HEK293T (cell line): Measurements from ENCODE around the gene BCAR1.

Source experiments
- CTCF ChIA-PET: fragments of 350-600 bp; formaldehyde crosslinking; extraction: SDS; loops from one replicate; lab custom pipeline; 2021; ENCODE audit warnings: antibody characterized with exemption, inconsistent platforms; lab: Yijun Ruan, JAX
- POLR2A ChIA-PET: fragments of 350-600 bp; formaldehyde crosslinking; extraction: SDS; loops from one replicate; lab custom pipeline; 2020; ENCODE audit warnings: antibody characterized with exemption, inconsistent platforms; lab: Yijun Ruan, JAX
- DNase-seq: peaks from one replicate; pipeline ENCODE4 v3.0.0; 2012; ENCODE audit warnings: mixed read lengths; ENCODE audit errors: extremely low spot score
- ARNT ChIP-seq: fragments of 450-650 bp; IDR thresholded peaks from 2 replicates; pipeline ENCODE4 v1.6.1; 2017; ENCODE audit warnings: mild to moderate bottlenecking
- BHLHE40 ChIP-seq: fragments of 450-650 bp; IDR thresholded peaks from 2 replicates; pipeline ENCODE4 v1.6.1; 2016; ENCODE audit warnings: mild to moderate bottlenecking, moderate library complexity, borderline replicate concordance
- CTBP1 ChIP-seq: fragments of 450-650 bp; IDR thresholded peaks from 2 replicates; pipeline ENCODE4 v1.6.1; 2016; ENCODE audit warnings: borderline replicate concordance
- ELF4 ChIP-seq: fragments of 450-650 bp; IDR thresholded peaks from 2 replicates; pipeline ENCODE4 v1.6.1; 2017; ENCODE audit warnings: antibody characterized with exemption
- FOXA1 ChIP-seq: fragments of 450-650 bp; IDR thresholded peaks from 2 replicates; pipeline ENCODE4 v1.6.1; 2016; ENCODE audit warnings: mild to moderate bottlenecking
- FOXK2 ChIP-seq: fragments of 450-650 bp; IDR thresholded peaks from 2 replicates; pipeline ENCODE4 v1.6.1; 2016; ENCODE audit warnings: mild to moderate bottlenecking
- FOXM1 ChIP-seq: fragments of 450-650 bp; IDR thresholded peaks from 2 replicates; pipeline ENCODE4 v1.6.1; 2017; ENCODE audit warnings: mild to moderate bottlenecking, borderline replicate concordance
- HDGF ChIP-seq: fragments of 450-650 bp; IDR thresholded peaks from 2 replicates; pipeline ENCODE4 v1.6.1; 2017; ENCODE audit warnings: antibody characterized with exemption, borderline replicate concordance
- L3MBTL2 ChIP-seq: fragments of 450-650 bp; conservative IDR thresholded peaks from 2 replicates; pipeline ENCODE4 v1.6.1; 2016; ENCODE audit warnings: mild to moderate bottlenecking
- LEF1 ChIP-seq: fragments of 450-650 bp; IDR thresholded peaks from 2 replicates; pipeline ENCODE4 v1.6.1; 2017; ENCODE audit warnings: mild to moderate bottlenecking, borderline replicate concordance
- NFRKB ChIP-seq: fragments of 450-650 bp; IDR thresholded peaks from 2 replicates; pipeline ENCODE4 v1.6.1; 2016; ENCODE audit warnings: mild to moderate bottlenecking, moderate library complexity
- SP1 ChIP-seq: fragments of 450-650 bp; IDR thresholded peaks from 2 replicates; pipeline ENCODE4 v1.6.1; 2017
- SUZ12 ChIP-seq: fragments of 450-650 bp; IDR thresholded peaks from 2 replicates; pipeline ENCODE4 v1.6.1; 2016; ENCODE audit warnings: mild to moderate bottlenecking
- TARDBP ChIP-seq: fragments of 450-650 bp; IDR thresholded peaks from 2 replicates; pipeline ENCODE4 v1.6.1; 2016
- ZNF384 ChIP-seq: fragments of 450-650 bp; IDR thresholded peaks from 2 replicates; pipeline ENCODE4 v1.6.1; 2016
- TF ChIP-seq, protein P1 (sequence below): fragments of 450-650 bp; IDR thresholded peaks from 2 replicates; pipeline ENCODE4 v1.6.1; 2016

BCAR1 gene

DNA sequence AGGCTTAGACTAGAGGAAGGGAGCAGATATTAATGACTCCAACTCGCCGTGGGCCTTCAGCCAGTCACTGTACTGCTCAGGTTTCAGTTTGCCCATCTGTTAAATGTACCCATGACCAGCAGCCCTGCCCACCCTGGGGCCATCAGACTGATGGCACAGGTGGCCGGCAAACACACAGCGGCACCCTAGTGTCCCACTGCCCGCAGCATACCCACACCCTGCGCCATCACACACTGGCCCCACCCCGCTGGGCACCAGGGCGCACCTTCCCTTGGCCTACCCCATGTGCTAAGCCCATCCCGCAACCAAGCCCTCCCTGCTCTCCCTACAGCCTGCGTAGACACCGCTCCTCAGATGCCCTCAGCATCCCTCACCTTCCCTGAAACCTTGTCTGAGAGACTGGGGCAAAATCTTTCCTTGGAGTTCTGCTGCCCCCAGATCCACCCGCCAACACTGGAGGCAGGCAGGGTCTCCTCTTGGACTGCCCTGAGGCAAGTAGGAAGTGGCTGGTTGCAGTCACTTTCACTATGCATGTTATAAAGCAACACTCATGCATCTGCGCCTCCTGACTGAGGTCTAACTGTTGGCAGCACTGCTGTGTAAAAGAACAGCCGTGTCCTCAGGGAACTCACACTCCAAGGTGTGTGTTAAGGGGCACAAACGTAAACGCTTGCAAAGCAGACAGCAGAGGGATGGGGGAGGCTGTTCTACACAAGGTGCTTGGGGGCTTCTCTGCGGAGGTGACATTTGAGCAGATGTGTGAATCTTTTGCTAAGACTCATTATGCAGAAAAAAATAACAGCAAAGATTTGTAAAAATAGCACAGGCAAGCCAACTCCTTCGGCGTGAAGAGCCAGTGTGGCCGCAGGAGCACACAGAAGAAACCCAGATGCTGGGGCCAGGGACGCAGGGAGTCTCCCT lies 6.7 kb upstream of the BCAR1 start:
- ChIA-PET POLR2A (no interaction called here), CTCF (no interaction called here)
- no peak for TF ChIP-seq NFRKB
- TF ChIP-seq, protein P1, sequence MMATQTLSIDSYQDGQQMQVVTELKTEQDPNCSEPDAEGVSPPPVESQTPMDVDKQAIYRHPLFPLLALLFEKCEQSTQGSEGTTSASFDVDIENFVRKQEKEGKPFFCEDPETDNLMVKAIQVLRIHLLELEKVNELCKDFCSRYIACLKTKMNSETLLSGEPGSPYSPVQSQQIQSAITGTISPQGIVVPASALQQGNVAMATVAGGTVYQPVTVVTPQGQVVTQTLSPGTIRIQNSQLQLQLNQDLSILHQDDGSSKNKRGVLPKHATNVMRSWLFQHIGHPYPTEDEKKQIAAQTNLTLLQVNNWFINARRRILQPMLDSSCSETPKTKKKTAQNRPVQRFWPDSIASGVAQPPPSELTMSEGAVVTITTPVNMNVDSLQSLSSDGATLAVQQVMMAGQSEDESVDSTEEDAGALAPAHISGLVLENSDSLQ, result no peak
- TF ChIP-seq TARDBP, result no peak
- no peak for TF ChIP-seq ARNT
- TF ChIP-seq FOXM1, result no peak
- no peak for TF ChIP-seq FOXK2
- no peak for TF ChIP-seq SUZ12
- TF ChIP-seq CTBP1, result no peak
- no peak for TF ChIP-seq SP1
- TF ChIP-seq BHLHE40, result no peak
- TF ChIP-seq L3MBTL2, result no peak
- TF ChIP-seq LEF1, result no peak
- no peak for TF ChIP-seq ELF4
- DNase-seq, result no peak

DNA sequence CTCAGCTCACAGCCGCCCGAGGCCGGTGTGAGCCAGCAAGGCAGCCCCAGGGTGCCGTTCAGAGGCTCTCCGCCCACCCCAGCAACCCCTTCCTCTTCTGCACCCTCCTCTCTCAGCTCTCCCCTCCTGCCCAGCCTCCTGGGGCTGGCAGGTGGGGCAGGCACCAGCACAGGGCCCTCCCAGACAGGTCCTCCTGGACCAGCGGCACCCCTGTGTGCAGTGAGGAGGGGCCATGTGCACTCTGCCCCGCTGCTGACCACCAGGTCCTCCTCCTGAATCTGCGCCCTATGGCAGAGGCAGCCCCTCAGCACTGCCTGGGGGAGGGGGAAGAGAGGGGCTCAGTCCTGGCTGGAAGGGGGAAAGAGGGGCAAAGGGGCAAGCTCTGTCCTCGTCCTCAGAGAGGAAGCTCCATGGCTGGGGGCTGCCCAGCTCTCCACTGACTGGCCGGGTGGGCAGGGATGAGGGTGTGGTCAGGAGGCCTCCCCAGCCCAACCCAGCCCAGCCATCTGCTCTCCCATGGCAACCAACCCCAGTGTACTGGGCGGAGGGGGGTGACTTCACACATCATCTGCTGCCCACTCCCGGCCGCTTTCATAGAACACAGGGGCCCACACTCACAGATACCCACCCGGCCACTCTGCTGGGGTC lies 5.4 kb upstream of the BCAR1 start:
- TF ChIP-seq ARNT, result no peak
- TF ChIP-seq TARDBP, result no peak
- TF ChIP-seq ELF4, result no peak
- no peak for TF ChIP-seq NFRKB
- no peak for TF ChIP-seq SP1
- TF ChIP-seq ZNF384, result no peak
- no peak for TF ChIP-seq LEF1
- TF ChIP-seq FOXK2, result no peak
- TF ChIP-seq BHLHE40, result no peak
- CTCF ChIA-PET, result interaction anchor here (0.6 kb wide), 1 partner anchor 14 kb away, joined by 5 read pairs; no protein-coding TSS in a partner anchor
- POLR2A ChIA-PET, result interaction anchor here (1.0 to 1.8 kb wide), 2 partner anchors 10 to 12 kb away, joined by 3 to 4 read pairs; no protein-coding TSS in a partner anchor
- DNase-seq, result no peak

DNA sequence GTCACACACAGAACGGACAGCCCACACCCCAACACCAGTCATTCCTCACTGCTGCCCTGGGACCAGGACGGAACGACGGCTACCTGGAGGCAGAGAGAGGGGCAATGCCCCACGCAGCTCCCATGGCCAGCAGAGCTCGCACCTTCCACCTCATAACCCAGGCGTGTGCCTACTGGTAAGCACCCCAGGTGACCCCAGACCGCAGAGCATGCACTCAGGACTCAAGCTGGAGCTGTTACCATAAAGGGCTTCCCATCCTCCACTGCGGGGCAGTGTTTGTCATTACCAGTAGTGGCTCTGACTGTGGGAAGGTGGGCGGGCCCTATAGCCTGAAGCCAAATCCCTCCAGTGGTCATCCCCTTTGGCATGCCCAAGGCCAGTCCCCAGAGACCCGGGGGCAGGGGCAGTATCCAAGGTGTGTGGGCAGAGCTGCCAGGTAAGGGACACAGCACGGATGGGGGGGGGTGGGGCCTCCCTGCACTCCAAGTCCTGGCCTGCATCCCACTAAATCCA lies 4.7 kb upstream of the BCAR1 start:
- DNase-seq, result no peak
- CTCF ChIA-PET, result interaction anchor here (0.6 kb wide), 1 partner anchor 15 kb away, joined by 5 read pairs; no protein-coding TSS in a partner anchor
- POLR2A ChIA-PET, result interaction anchor here (1.0 to 1.8 kb wide), 2 partner anchors 10 to 11 kb away, joined by 3 to 4 read pairs; no protein-coding TSS in a partner anchor
- TF ChIP-seq FOXA1 (no peak), FOXM1 (no peak)

DNA sequence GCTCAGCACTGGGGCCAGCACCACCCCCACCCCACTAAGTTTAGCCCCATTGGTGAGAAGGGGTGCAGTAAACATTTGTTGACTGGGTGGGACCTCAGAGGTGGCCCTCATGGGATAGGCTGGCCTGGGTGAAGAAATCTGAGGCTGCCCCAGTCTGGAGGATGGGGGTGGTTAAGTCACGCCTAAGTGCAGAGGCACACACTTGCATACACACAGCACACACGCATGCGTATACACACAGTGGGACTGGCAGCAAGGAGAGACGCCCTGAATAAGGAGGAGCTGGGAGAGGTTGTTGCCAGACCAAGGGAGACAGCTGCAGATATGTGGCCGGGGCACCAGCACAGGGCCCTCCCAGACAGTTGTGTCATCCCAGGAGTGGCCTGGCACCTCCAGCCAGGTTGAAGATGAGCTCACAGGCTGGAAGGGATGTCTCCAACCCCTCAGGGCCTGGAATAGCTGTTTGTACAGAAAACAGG lies 3.0 kb upstream of the BCAR1 start:
- ChIA-PET CTCF (interaction anchor here (0.6 to 0.9 kb wide), 2 partner anchors 21 to 183 kb away, joined by 3 to 4 read pairs; no protein-coding TSS in a partner anchor), POLR2A (interaction anchor here (0.7 kb wide), 1 partner anchor 8 kb away, joined by 3 read pairs; no protein-coding TSS in a partner anchor)
- TF ChIP-seq SP1 (no peak), L3MBTL2 (no peak), NFRKB (no peak), ELF4 (no peak), ARNT (no peak), ZNF384 (no peak), FOXK2 (no peak), LEF1 (no peak), CTBP1 (no peak), TARDBP (no peak)
- TF ChIP-seq, protein P1, result no peak
- no peak for DNase-seq

DNA sequence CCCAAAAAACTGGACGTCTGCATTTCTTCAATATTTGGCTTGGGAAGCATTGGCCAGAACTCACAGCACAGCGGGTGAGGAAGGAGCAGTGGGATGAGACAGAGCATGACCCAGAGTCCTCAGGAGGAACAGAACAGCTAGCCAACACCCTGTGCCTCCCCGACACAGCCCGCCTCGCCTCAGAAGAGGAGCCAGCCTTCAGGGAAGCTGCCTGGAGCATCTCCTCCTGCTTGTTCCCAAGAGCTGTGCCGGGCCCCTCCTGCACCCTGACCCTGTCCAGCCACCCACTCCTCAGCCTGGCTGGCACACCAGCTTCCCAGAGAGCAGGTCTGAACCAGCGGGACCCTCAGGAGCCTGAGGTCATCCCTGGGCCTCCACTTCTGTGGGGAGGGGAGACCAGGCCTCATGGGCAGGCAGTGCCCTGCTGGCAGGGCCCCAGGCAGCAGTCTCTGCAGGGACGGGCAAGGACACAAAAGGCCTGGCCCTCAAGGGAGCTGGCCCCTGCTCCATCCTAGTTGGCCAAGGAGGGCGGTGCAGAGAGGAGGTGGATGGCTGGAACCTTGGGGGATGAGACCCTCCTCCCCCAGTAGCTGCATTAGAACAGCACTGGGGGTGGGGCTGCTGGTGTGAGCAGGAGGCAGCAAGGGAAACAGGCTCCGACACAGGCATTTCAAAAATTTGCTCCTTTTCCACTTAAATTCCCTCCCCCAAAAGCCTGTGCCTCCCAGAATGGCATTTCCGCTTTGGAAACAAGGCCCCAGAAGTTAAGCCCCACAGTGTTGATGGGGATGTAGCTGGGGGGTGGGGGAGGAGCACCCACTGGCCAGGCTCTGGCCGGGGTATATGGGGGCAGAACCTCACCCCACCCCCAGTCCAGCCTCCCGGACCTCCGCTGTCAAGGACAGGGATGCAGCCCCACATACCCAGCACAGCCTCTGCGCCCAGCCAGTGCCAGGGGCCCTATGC lies 1.8 kb upstream of the BCAR1 start:
- no peak for TF ChIP-seq HDGF
- TF ChIP-seq FOXM1, result no peak
- TF ChIP-seq FOXA1, result no peak
- TF ChIP-seq ARNT, result no peak
- TF ChIP-seq ZNF384, result no peak
- TF ChIP-seq ELF4, result no peak
- TF ChIP-seq SP1, result no peak
- TF ChIP-seq BHLHE40, result no peak
- no peak for DNase-seq
- ChIA-PET CTCF (interaction anchor here (0.6 kb wide), 1 partner anchor 75 kb away, joined by 6 read pairs; no protein-coding TSS in a partner anchor), POLR2A (no interaction called here)
